Right ventricle myocardium superior (tissue), 1 donor: ENCODE measurements around the gene RAB13. TPM values are rescaled to one million over a fixed set of nuclear protein-coding genes. Genes with fewer than 3 reads are reported as not detected.
"Not testable (repeated sequence)": the region's sequence is repeated elsewhere in the genome, so short reads cannot be mapped to it uniquely, and the experiment has no call there.

Source experiments
- ATAC-seq: fragments of 200-7000 bp; cut with Tn5 transposase; one replicate; pipeline ENCODE4 v1.9.1; 2020; ENCODE audit warnings: mild to moderate bottlenecking; ENCODE audit not compliant: poor library complexity
- DNase-seq: peaks from one replicate; pipeline ENCODE4 v3.0.0-alpha.2; 2020
- intact Hi-C: fragments of 100-400 bp; cut with DNase I; formaldehyde crosslinking; loops from one replicate; pipeline ENCODE4 v1.11.2; 2022
- total RNA-seq: library from RNA; stranded (reverse); fragmentation: NEBNext Ultra II Directional; extraction: Animal tissue kit (Norgen Biotek cat#: 25700); gene quantifications from one replicate; pipeline ENCODE4 v1.2.1, GENCODE V29; 2021
- donor health status: DM: no; HTN: yes; CAD: no; lungs with severe emphysema.

The RAB13 gene
- total RNA-seq, 1 donor from 2014 or later, result 59.9 TPM

GRCh38 chr1:153984123-153984894 lies 1.8 kb downstream of the RAB13 start:
- ATAC-seq (no peak), DNase-seq (no peak)
- intact Hi-C loops, result loop anchor here (10.0 kb wide), 1 partner anchor 450 kb away; the partner anchor contains the start of gene S100A6

DNA sequence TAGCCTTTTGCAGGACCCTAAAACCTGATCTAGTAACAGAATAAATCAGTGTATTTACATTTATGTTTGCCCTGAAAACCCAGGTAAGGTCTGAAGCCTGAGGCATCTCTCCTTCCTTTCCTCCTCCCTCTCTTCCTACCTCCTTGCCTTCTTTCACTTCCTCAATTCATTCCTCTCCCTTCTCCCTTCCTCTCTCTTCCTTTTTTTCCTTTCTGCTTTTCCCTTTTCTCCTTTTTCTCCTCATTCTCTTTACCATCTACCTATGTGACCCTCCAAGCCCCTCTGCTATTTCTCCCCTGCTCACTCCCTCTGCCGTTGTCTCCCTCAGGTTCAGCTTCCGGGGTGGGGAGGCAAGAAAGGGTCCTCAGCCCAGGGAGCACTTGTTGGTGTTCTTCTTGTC lies 4.4 kb downstream of the RAB13 start:
- intact Hi-C loops, result loop anchor here (10.0 kb wide), 1 partner anchor 447 kb away; the partner anchor contains the start of gene S100A6
- DNase-seq, ATAC-seq: not testable (repeated sequence)

DNA sequence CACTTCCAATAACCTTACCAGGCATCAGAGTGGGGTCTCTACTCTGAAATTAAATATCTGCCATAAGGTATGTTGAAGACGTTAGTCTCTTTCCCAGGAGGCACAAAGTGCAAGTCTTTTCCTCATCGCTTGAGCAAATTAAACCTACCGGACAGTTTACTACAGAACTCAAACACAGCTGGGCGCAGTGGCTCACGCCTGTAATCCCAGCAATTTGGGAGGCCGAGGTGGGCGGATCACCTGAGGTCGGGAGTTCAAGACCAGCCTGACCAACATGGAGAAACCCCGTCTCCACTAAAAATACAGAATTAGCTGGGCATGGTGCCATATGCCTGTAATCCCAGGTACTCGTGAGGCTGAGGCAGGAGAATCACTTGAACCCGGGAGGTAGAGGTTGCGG lies 7.0 kb downstream of the RAB13 start:
- intact Hi-C loops, ATAC-seq, DNase-seq: not testable (repeated sequence)

DNA sequence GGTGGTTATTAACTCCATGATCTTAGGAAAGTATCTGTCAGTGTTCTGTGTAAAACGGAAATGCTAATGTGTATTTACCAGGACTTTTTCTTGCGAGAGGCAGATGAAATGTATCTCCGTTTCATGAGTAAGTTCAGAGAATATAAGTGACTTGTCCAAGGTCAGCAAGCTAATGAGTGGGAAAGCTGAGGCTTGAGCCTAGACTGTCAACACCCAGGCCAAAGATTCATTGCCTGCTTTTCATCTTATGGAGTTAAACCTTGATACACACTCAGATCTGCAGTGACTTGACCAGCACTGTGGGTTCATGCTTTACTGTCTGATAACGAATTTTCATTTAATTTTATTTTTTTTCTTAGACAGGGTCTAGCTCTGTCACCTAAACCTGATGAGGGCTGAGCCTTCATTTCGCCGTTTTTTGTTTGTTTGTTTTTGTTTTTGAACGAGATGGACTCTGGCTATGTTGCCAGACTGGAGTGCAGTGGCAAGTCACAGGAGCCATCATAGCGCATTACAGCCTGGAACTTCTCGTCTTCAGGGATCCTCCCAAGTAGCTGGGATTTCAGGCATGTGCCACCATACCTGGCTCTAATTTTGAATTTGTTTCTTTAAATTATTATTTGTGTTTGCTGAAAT lies 7.7 kb downstream of the RAB13 start:
- no peak for DNase-seq
- no peak for ATAC-seq
- intact Hi-C loops, result no loop called here

GRCh38 chr1:153977250-153978240 lies 8.6 kb downstream of the RAB13 start, which contains the start of gene JTB:
Gene JTB (minus strand): TSS chr1:153977674. CDS start chr1:153977252, 422 bp downstream.
- ATAC-seq, result peak; percentile 98
- DNase-seq, result peak; percentile 95
- intact Hi-C loops, result no loop called here

DNA sequence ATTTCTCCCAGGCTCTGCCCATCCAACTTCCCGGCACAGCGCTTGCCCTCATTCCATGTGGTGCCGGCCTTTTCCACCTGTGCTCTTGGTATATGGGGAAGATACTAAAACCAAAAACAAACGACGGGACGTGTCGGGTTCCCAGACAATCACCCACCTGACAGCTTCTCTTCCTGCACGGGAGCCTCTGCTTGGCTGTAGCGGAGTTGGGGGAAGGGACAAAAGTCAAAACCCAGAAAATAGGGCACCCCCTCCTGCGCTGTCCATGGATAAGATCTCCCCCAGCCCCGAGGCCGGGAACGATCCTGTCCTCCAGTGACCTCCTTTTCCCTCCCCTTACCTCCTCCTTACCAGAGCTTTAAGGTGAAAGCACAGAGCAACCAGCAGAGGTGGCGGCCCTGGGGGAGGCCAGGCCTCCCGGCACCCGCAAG lies 9.3 kb downstream of the RAB13 start:
- ATAC-seq, result no peak
- intact Hi-C loops, result no loop called here
- no peak for DNase-seq

DNA sequence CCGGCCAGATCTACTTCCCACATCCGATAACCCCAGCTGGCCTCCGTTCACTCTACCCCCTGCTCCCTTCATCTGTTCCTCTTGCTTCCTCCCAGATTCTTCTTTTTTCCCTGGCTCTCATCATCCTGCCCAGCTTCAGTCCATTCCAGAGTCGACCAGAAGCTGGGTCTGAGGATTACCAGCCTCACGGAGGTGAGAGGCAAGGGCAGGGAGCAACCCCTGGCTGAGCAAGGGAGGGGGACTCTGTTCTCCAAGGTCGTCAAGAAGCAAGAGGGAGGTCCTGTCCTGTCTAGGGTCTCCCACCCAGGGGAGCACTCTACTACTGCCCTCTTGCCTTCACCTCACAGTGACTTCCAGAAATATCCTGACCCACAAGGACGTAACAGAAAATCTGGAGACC lies 12.6 kb downstream of the RAB13 start:
- DNase-seq, result no peak
- intact Hi-C loops, result no loop called here
- ATAC-seq, result no peak

DNA sequence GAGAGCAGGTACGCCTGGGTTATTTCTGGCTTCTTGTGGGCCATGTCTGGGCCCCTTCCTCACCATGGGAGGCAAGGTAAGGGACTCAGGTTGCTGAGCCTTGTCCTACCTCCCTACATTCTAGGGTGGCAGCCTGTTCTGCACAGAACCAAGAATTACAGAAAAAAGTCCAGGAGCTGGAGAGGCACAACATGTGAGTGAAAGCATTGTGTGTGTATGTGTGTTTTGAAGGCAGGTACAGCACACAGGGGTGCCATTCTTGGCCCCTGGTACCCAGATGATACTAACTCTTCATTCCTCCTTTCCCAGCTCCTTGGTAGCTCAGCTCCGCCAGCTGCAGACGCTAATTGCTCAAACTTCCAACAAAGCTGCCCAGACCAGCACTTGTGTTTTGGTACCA lies 13.1 kb downstream of the RAB13 start:
- intact Hi-C loops, result no loop called here
- DNase-seq (no peak), ATAC-seq (no peak)

DNA sequence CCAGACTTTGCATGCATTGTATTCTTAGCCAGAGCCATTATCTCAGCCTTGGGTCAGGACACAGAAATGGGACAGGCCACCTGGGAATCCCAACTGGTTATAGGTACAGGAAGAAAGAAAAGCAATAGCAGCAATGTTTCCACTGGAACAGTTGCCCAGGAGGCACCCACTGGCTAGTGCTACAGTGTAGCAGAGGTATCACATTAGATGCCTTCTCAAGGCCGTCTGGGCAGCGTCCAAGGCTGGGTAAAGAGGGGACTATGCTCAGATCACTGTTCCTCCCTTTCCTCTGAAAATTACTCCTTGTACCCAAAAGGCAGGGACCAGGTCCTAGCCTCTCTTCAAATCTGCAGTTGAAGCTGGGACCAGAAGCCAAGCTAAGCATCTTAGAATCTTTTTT lies 15.8 kb downstream of the RAB13 start:
- DNase-seq (no peak), ATAC-seq (no peak)
- intact Hi-C loops, result no loop called here

GRCh38 chr1:153968972-153969371 lies 17.2 kb downstream of the RAB13 start:
- ATAC-seq (no peak), DNase-seq (no peak)
- intact Hi-C loops, result no loop called here

DNA sequence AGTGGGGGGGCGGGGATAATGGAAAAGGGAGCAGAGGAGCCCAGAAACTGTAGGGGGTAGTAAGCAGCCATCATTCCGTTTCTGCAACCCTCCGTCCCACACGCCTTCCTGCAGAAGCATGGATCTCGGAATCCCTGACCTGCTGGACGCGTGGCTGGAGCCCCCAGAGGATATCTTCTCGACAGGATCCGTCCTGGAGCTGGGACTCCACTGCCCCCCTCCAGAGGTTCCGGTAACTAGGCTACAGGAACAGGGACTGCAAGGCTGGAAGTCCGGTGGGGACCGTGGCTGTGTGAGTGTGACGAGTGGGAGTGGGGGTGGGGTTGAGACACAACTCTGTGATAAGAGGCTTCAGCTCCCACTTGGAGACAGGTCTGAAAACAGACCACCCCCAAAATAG lies 17.7 kb downstream of the RAB13 start:
- DNase-seq (no peak), ATAC-seq (no peak)
- intact Hi-C loops, result no loop called here

DNA sequence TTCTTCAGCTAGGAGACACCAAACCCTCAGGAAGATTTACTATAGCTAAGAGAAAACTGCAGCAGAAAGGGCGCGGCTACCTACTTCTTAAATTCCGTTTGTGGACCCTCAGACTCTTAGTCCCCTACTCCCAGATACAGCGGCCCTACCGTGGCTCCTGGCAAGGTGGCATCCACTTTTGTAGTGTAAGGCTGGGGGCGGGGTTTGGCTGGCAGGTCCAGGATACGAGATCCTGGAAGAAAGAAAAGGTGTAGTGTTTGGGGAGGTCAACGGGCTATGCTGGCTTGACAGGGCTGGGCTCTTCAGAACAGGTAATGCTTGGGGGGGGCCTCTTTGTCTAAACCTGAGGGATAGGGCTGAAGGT lies 18.2 kb downstream of the RAB13 start:
- intact Hi-C loops, result no loop called here
- ATAC-seq, result no peak
- DNase-seq, result no peak

GRCh38 chr1:153967107-153967999 lies 18.8 kb downstream of the RAB13 start, which contains the start of gene CREB3L4:
Gene CREB3L4 (plus strand): TSS chr1:153967902. CDS start chr1:153968526, 624 bp downstream.
- intact Hi-C loops, result no loop called here
- ATAC-seq (peak; percentile 87), DNase-seq (peak; percentile 94)

DNA sequence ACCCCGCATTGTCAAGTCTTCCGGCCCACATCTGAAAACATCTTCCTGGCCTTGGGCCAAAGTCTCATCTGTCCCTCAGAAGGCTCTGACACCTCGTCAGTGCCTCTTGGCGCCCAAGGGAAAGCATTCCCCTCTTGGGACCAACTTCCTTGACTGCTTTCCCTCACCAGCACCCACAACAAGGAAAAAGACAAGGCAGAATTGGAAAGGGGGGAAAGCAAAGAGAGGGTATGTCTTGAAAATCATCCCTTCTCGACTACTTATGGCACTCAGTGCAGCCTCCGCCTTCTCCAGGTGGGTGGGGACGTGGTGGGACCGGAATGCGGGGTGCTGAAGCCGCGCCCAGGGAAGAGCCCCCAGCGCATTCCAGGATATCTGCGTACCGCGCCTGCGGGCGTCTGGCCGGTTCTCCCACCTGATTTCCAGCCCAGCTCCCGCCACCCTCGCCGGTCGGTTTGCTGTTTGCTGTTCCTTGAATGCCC lies 22.2 kb downstream of the RAB13 start:
- ATAC-seq (no peak), DNase-seq (peak; percentile 60)
- intact Hi-C loops, result no loop called here

DNA sequence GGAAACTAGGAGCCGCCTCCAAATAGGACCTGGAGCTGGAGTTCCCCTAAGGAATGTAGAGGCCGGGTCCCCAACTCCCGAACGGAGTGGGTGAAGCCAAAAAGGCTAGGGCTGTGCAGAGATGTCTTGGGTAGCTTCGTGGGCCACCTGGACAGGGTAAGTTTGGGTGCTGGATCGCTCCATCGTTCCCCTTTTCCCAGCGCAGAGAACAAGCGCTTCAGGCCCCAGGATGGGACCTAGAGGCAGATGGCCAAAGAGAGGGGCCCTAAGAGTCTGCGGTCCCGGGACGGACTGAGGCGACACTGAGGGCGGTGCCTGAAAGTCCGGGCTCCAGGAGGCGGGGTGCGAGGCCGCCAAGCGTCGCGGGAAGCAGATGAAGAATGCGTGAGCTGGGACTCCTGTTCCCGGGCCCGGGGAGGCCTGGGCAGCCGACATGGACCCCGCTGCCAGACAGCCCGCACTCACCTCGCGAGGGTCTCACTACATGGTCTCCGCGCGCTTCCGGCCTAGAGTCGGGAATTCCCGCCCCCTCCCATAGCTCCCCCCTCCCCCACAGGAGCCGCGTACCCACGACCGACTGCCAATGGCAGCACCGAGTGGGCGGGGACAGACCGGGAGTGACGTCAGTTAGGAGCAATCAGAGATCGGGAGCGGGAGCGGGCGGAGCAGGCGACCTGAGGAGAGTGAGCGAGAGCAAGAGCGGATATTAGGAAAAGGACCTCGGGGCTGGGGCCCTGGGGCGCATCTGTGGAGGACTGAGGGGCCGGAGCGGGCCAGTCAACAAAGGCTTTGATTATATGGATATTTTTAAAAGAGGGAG lies 22.9 kb downstream of the RAB13 start, which contains the start of gene SLC39A1:
Gene SLC39A1 (minus strand): TSS at position 508 of the 820 bp plus-strand sequence. CDS start 822 bp downstream, outside the sequence.
- DNase-seq (peak; percentile 99), ATAC-seq (peak; percentile 84)
- intact Hi-C loops, result no loop called here

GRCh38 chr1:153962088-153963029 lies 23.8 kb downstream of the RAB13 start:
- DNase-seq, result no peak
- ATAC-seq, result no peak
- intact Hi-C loops, result no loop called here
